ENCODE data around the gene TMEM135.
A peak's percentile ranks its signal among the peaks of the same experiment; 100 is the strongest.
"Not testable (repeated sequence)": the region's sequence is repeated elsewhere in the genome, so short reads cannot be mapped to it uniquely, and the experiment has no call there.

Gene TMEM135

GRCh38 chr11:87020764-87021365 lies 16.9 kb upstream of the TMEM135 start:
- DNase-seq: no peak

GRCh38 chr11:87022254-87022653 lies 15.5 kb upstream of the TMEM135 start:
- no peak for DNase-seq

GRCh38 chr11:87022738-87023137 lies 15.0 kb upstream of the TMEM135 start:
- DNase-seq: no peak

- DNase-seq: not testable (repeated sequence)
Measured at GRCh38 chr11:87026415-87026814, 11.3 kb upstream of the TMEM135 start.

- peak; percentile 17 for DNase-seq
Measured at GRCh38 chr11:87030458-87031054, 7.2 kb upstream of the TMEM135 start.

- no peak for DNase-seq
Measured at GRCh38 chr11:87031433-87032170, 6.1 kb upstream of the TMEM135 start.

- no peak for DNase-seq
Measured at GRCh38 chr11:87033561-87033960, 4.2 kb upstream of the TMEM135 start.

- no peak for DNase-seq
Measured at GRCh38 chr11:87035976-87036583, 1.7 kb upstream of the TMEM135 start.

GRCh38 chr11:87036756-87037449 lies 831 bp upstream of the TMEM135 start:
- no peak for DNase-seq

- no peak for DNase-seq
Measured at GRCh38 chr11:87038235-87038977, 672 bp downstream of the TMEM135 start.

- no peak for DNase-seq
Measured at GRCh38 chr11:87039371-87039770, 1.6 kb downstream of the TMEM135 start.

GRCh38 chr11:87043894-87044293 lies 6.2 kb downstream of the TMEM135 start:
- DNase-seq: no peak

GRCh38 chr11:87046824-87047223 lies 9.1 kb downstream of the TMEM135 start:
- DNase-seq: no peak

GRCh38 chr11:87056091-87056490 lies 18.4 kb downstream of the TMEM135 start:
- DNase-seq: no peak

GRCh38 chr11:87057749-87058148 lies 20.0 kb downstream of the TMEM135 start:
- DNase-seq: no peak

- no peak for DNase-seq
Measured at GRCh38 chr11:87059596-87060390, 22.1 kb downstream of the TMEM135 start.

GRCh38 chr11:87061766-87062165 lies 24.0 kb downstream of the TMEM135 start:
- DNase-seq: no peak

GRCh38 chr11:87063982-87064381 lies 26.2 kb downstream of the TMEM135 start:
- no peak for DNase-seq

GRCh38 chr11:87072787-87073186 lies 35.1 kb downstream of the TMEM135 start:
- DNase-seq: no peak

GRCh38 chr11:87076260-87076783 lies 38.6 kb downstream of the TMEM135 start:
- DNase-seq: no peak

- DNase-seq: no peak
Measured at GRCh38 chr11:87076874-87077429, 39.2 kb downstream of the TMEM135 start.

All from central memory CD4-positive, alpha-beta T cell (primary cell).